Endothelial cell of hepatic sinusoid (primary cell): ENCODE measurements around the gene COL4A1.

Source experiments
- in situ Hi-C: cut with HindIII; loops from 2 replicates; pipeline ENCODE4 v1.10.0; 2017; ENCODE audit warnings: low sequenced_read_pairs

COL4A1 gene

GRCh38 chr13:110310541-110311442 lies 3.8 kb upstream of the COL4A1 start:
- in situ Hi-C loops, result no loop called here

- in situ Hi-C loops, result no loop called here
These were observed 2.9 kb upstream of the COL4A1 start for GRCh38 chr13:110309661-110310524.

- in situ Hi-C loops, result no loop called here
These were observed 1.9 kb upstream of the COL4A1 start for GRCh38 chr13:110308656-110309359.

- in situ Hi-C loops, result no loop called here
These were observed 1.1 kb upstream of the COL4A1 start for GRCh38 chr13:110307767-110308655.

GRCh38 chr13:110306340-110306959 lies 507 bp downstream of the COL4A1 start:
- in situ Hi-C loops, result no loop called here

- in situ Hi-C loops, result no loop called here
These were observed 1.0 kb downstream of the COL4A1 start for GRCh38 chr13:110305949-110306339.

GRCh38 chr13:110305544-110305943 lies 1.4 kb downstream of the COL4A1 start:
- in situ Hi-C loops, result no loop called here

- in situ Hi-C loops, result no loop called here
These were observed 2.0 kb downstream of the COL4A1 start for GRCh38 chr13:110305001-110305400.

- in situ Hi-C loops, result no loop called here
These were observed 2.7 kb downstream of the COL4A1 start for GRCh38 chr13:110304256-110304655.

- in situ Hi-C loops, result no loop called here
These were observed 3.3 kb downstream of the COL4A1 start for GRCh38 chr13:110303644-110304043.

- in situ Hi-C loops, result no loop called here
These were observed 4.0 kb downstream of the COL4A1 start for GRCh38 chr13:110302997-110303396.

GRCh38 chr13:110301606-110302553 lies 5.1 kb downstream of the COL4A1 start:
- in situ Hi-C loops, result no loop called here

GRCh38 chr13:110301083-110301482 lies 5.9 kb downstream of the COL4A1 start:
- in situ Hi-C loops, result no loop called here

GRCh38 chr13:110300090-110300815 lies 6.7 kb downstream of the COL4A1 start:
- in situ Hi-C loops, result no loop called here

GRCh38 chr13:110299283-110299840 lies 7.6 kb downstream of the COL4A1 start:
- in situ Hi-C loops, result no loop called here

- in situ Hi-C loops, result no loop called here
These were observed 8.3 kb downstream of the COL4A1 start for GRCh38 chr13:110298505-110299282.
